MM.1S (cell line): Measurements from ENCODE around the gene LRMDA.

ENCODE experiments used
- CTCF ChIP-seq: fragments of 300-600 bp; sonication (generic); IDR thresholded peaks from 2 replicates; pipeline ENCODE4 v1.5.1; 2016; ENCODE audit warnings: antibody characterized with exemption, low read length, mixed read lengths
- EZH2 ChIP-seq: fragments of 300-600 bp; sonication (generic); optimal IDR thresholded peaks from 2 replicates; pipeline ENCODE3; 2017; ENCODE audit warnings: low read depth, mild to moderate bottlenecking, antibody characterized with exemption, low read length, mixed read lengths
- EZH2phosphoT487 ChIP-seq: fragments of 300-600 bp; sonication (generic); IDR thresholded peaks from 2 replicates; pipeline ENCODE4 v1.6.1; 2018; ENCODE audit warnings: antibody characterized with exemption, low read length

- TF ChIP-seq CTCF (no peak), EZH2 (no peak), EZH2phosphoT487 (no peak)
Measured at GRCh38 chr10:76333796-76334195, 902.4 kb downstream of the LRMDA start.
